Measurements from ENCODE around the gene OS9.
A peak's percentile ranks its signal among the peaks of the same experiment; 100 is the strongest.

OS9 gene

GRCh38 chr12:57732270-57732669 is 38.3 kb downstream of the OS9 start:
- Mint-ChIP-seq H3K4me1 (ENCODE audit: low read depth) (peaks cover 3% of the 10 kb centered on the region), H3K9me3 (no peaks in the 10 kb centered on the region), H3K27ac (no peak overlapping the region), H3K27me3 (ENCODE audit: low read depth) (no peaks in the 10 kb centered on the region), H3K4me3 (no peak overlapping the region), H3K36me3 (ENCODE audit: low read depth) (peaks cover 63% of the 10 kb centered on the region)
- DNase-seq (ENCODE audit: low spot score) = no peak

- peaks cover 3% of the 10 kb centered on the region for H3K4me1 Mint-ChIP-seq (ENCODE audit: low read depth)
- no peaks in the 10 kb centered on the region for H3K27me3 Mint-ChIP-seq (ENCODE audit: low read depth)
- H3K27ac Mint-ChIP-seq = no peak overlapping the region
- H3K4me3 Mint-ChIP-seq = no peak overlapping the region
- H3K9me3 Mint-ChIP-seq = no peaks in the 10 kb centered on the region
- no peak for DNase-seq (ENCODE audit: low spot score)
- H3K36me3 Mint-ChIP-seq (ENCODE audit: low read depth) = peaks cover 59% of the 10 kb centered on the region
Measured at GRCh38 chr12:57732726-57733593, 39.0 kb downstream of the OS9 start.

GRCh38 chr12:57733928-57734327 is 40.0 kb downstream of the OS9 start:
- Mint-ChIP-seq H3K9me3 (no peaks in the 10 kb centered on the region), H3K27ac (no peak overlapping the region), H3K4me1 (ENCODE audit: low read depth) (peaks cover 4% of the 10 kb centered on the region), H3K36me3 (ENCODE audit: low read depth) (peaks cover 53% of the 10 kb centered on the region), H3K4me3 (no peak overlapping the region), H3K27me3 (ENCODE audit: low read depth) (no peaks in the 10 kb centered on the region)
- DNase-seq (ENCODE audit: low spot score) = no peak

DNA sequence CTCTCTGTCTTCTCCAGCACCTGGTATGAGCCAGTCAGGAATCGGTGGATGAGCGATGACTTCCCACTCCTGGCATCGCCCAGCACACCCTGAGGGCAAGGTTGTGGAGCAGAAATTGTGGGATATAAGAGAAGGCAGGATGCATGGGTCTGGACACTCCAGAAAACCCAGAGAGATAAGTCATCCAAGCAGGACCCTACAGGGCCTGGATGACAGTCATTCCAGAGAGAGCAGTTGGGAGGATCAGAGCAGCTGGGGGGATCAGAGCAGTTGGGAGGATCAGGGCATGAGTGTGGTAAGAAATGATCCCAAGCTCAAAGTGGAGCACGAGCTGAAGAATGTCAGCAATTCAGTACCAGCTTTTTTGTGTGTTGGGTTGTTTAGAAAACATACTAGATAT is 40.7 kb downstream of the OS9 start:
- peaks cover 56% of the 10 kb centered on the region for H3K36me3 Mint-ChIP-seq (ENCODE audit: low read depth)
- H3K27ac Mint-ChIP-seq = no peak overlapping the region

DNA sequence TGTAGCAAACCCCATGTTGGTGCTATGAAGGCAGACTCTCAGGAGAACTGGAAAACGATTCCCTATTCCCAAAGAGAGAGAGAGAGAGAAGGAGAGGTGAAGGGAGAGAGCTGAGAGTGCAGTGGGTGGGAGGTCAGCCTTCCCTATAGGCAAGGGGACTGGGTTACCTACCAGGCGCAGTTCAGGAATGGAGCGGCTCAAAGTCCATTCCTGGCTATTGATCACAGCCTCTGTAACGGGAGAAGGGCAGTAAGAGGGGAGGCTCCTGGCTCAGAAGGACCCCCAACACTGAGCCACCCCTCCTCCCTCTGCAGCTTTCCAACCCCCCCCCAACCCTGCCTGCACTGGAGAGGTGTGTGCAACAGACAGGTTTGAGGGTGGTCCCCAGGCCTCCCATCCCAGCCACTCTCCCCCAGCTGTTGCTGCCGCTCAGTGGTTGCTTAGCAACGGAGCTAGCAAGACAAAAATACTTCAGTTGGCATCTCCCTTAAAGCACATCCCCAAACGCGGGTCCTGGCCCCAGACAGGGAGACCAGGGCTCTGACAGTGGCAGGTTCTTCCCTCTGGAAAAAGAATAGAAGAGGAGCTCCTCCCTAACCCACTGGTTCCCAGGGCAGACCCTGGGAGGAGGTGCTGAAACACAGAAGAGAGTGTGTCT is 41.4 kb downstream of the OS9 start:
- DNase-seq (ENCODE audit: low spot score) = no peak
- H3K4me1 Mint-ChIP-seq (ENCODE audit: low read depth) = peaks cover 14% of the 10 kb centered on the region
- H3K4me3 Mint-ChIP-seq = no peak overlapping the region
- no peaks in the 10 kb centered on the region for H3K27me3 Mint-ChIP-seq (ENCODE audit: low read depth)
- H3K9me3 Mint-ChIP-seq = no peaks in the 10 kb centered on the region
- no peak overlapping the region for H3K27ac Mint-ChIP-seq
- peaks cover 53% of the 10 kb centered on the region for H3K36me3 Mint-ChIP-seq (ENCODE audit: low read depth)

More for the DNA sequence above, 40.7 kb downstream of the OS9 start:
- DNase-seq (ENCODE audit: low spot score) = no peak
- Mint-ChIP-seq H3K9me3 (no peaks in the 10 kb centered on the region), H3K27me3 (ENCODE audit: low read depth) (no peaks in the 10 kb centered on the region), H3K4me1 (ENCODE audit: low read depth) (peaks cover 11% of the 10 kb centered on the region), H3K4me3 (no peak overlapping the region)

DNA sequence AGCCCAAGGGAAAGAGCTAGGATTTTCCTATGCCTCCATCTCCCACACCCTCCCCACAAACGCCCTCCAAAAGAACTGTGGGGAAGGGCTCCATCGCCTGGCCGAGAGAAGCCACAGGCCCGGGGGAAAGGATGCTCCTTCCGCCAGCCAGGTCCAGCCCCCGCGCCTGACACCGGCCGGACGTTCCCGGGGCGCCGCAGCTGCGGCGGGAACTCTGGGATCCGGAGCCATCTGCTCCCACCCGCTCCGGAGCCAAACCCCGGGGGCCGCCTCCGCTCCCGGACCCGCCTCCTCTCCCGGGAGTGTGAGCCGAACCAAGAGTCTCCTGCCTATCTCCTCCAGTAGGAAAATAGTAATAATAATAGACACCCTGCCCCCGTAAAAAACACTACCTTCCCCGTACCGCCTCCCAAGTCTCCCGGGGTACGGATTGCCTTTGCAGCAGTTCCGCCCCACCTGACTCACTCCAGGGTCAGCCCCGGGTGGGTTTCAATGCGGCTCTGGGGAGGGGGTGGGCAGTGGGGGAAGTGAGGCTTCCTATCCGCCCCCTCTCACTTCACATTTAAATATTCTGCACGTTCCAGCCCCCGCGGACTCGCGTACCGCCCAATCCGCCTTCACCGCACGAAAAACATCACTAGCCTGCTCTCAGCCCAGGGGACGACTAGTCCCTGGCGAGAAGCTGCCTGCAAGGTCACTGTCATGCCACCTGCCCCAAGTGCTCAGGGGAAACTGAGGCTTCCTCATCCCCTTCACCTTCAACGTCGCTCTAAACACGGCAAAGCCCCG is 42.2 kb downstream of the OS9 start:
- Mint-ChIP-seq H3K27me3 (ENCODE audit: low read depth) (no peaks in the 10 kb centered on the region), H3K27ac (no peak overlapping the region), H3K36me3 (ENCODE audit: low read depth) (peaks cover 51% of the 10 kb centered on the region), H3K4me1 (ENCODE audit: low read depth) (peaks cover 21% of the 10 kb centered on the region), H3K9me3 (no peaks in the 10 kb centered on the region), H3K4me3 (no peak overlapping the region)
- DNase-seq (ENCODE audit: low spot score) = no peak

GRCh38 chr12:57736741-57737466 is 43.0 kb downstream of the OS9 start:
- H3K36me3 Mint-ChIP-seq (ENCODE audit: low read depth) = peaks cover 47% of the 10 kb centered on the region
- H3K4me3 Mint-ChIP-seq = no peak overlapping the region
- DNase-seq (ENCODE audit: low spot score) = no peak
- no peak overlapping the region for H3K27ac Mint-ChIP-seq
- H3K4me1 Mint-ChIP-seq (ENCODE audit: low read depth) = peaks cover 23% of the 10 kb centered on the region
- H3K9me3 Mint-ChIP-seq = no peaks in the 10 kb centered on the region
- H3K27me3 Mint-ChIP-seq (ENCODE audit: low read depth) = no peaks in the 10 kb centered on the region

DNA sequence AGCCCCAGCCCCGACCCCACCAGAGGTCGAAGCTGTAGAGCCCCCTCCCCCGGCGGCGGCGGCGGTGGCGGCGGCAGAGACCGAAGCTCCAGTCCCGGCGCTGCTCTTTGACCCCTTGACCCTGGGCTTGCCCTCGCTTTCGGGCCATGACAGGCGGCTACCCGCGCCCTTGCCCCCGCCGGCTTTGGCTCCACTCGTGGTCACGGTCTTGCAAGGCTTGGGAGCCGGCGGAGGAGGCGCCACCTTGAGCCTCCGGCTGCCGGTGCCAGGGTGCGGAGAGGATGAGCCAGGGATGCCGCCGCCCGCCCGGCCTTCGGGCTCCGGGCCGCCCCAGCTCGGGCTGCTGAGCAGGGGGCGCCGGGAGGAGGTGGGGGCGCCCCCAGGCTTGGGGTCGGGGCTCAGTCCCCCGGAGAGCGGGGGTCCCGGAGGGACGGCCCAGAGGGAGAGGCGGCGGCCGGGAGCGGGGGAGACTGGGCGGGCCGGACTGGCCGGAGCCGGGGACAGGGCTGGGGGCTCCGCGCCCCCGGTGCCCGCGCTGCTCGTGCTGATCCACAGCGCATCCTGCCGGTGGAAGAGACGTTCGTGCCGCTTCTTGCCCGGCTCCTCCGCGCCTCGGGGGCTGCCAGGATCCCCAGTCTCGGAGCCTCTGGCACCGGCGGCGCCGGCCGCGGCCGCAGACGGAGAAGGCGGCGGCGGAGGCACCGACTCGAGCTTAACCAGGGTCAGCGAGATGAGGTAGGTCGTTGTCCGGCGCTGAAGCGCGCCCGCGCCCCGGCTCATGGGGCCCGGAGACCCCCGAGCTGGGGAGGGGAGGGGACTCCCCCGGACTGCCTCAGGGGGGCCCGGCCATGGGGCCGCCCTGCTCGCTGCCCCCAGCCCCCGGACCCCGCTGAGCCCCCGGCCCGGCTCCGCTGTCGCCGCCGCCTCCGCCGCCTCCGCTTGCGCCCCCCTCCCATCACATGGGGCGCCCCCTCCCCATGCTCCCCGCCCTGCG is 43.8 kb downstream of the OS9 start:
- DNase-seq (ENCODE audit: low spot score) = no peak
- peaks cover 39% of the 10 kb centered on the region for H3K36me3 Mint-ChIP-seq (ENCODE audit: low read depth)
- no peaks in the 10 kb centered on the region for H3K9me3 Mint-ChIP-seq
- H3K27ac Mint-ChIP-seq = no peak overlapping the region
- H3K4me1 Mint-ChIP-seq (ENCODE audit: low read depth) = peaks cover 30% of the 10 kb centered on the region
- no peaks in the 10 kb centered on the region for H3K27me3 Mint-ChIP-seq (ENCODE audit: low read depth)
- H3K4me3 Mint-ChIP-seq = no peak overlapping the region

GRCh38 chr12:57738661-57739237 is 44.8 kb downstream of the OS9 start, which contains the start of gene AGAP2:
TSS of gene AGAP2 (minus strand) at chr12:57738742. CDS start at chr12:57738246, 496 bp downstream.
- Mint-ChIP-seq H3K27ac (peak within 1 kb of the TSS; percentile 78), H3K4me1 (ENCODE audit: low read depth) (peaks cover 31% of the 10 kb centered on the region), H3K27me3 (ENCODE audit: low read depth) (no peaks in the 10 kb centered on the region), H3K36me3 (ENCODE audit: low read depth) (peaks cover 36% of the 10 kb centered on the region), H3K4me3 (peak within 1 kb of the TSS; percentile 81), H3K9me3 (no peaks in the 10 kb centered on the region)
- DNase-seq (ENCODE audit: low spot score) = no peak

GRCh38 chr12:57739387-57739786 is 45.5 kb downstream of the OS9 start:
- Mint-ChIP-seq H3K27ac (peak overlapping the region; percentile 78), H3K4me3 (peak overlapping the region; percentile 81), H3K27me3 (ENCODE audit: low read depth) (no peaks in the 10 kb centered on the region), H3K9me3 (no peaks in the 10 kb centered on the region), H3K36me3 (ENCODE audit: low read depth) (peaks cover 31% of the 10 kb centered on the region), H3K4me1 (ENCODE audit: low read depth) (peaks cover 37% of the 10 kb centered on the region)
- DNase-seq (ENCODE audit: low spot score) = no peak

GRCh38 chr12:57739914-57740538 is 46.1 kb downstream of the OS9 start:
- DNase-seq (ENCODE audit: low spot score) = no peak
- H3K4me1 Mint-ChIP-seq (ENCODE audit: low read depth) = peaks cover 42% of the 10 kb centered on the region
- H3K4me3 Mint-ChIP-seq = peak overlapping the region; percentile 94
- peaks cover 25% of the 10 kb centered on the region for H3K36me3 Mint-ChIP-seq (ENCODE audit: low read depth)
- peak overlapping the region; percentile 78 for H3K27ac Mint-ChIP-seq
- no peaks in the 10 kb centered on the region for H3K9me3 Mint-ChIP-seq
- no peaks in the 10 kb centered on the region for H3K27me3 Mint-ChIP-seq (ENCODE audit: low read depth)
